Iris pigment epithelial cell (primary cell): ENCODE data around the gene ALOX12.
"Not testable (repeated sequence)": the region's sequence is repeated elsewhere in the genome, so short reads cannot be mapped to it uniquely, and the experiment has no call there.

Experiments used
- DNase-seq: peaks from one replicate; pipeline ENCODE4 v3.0.0-alpha.2; 2011; ENCODE audit warnings: low read depth

ALOX12 gene

DNA sequence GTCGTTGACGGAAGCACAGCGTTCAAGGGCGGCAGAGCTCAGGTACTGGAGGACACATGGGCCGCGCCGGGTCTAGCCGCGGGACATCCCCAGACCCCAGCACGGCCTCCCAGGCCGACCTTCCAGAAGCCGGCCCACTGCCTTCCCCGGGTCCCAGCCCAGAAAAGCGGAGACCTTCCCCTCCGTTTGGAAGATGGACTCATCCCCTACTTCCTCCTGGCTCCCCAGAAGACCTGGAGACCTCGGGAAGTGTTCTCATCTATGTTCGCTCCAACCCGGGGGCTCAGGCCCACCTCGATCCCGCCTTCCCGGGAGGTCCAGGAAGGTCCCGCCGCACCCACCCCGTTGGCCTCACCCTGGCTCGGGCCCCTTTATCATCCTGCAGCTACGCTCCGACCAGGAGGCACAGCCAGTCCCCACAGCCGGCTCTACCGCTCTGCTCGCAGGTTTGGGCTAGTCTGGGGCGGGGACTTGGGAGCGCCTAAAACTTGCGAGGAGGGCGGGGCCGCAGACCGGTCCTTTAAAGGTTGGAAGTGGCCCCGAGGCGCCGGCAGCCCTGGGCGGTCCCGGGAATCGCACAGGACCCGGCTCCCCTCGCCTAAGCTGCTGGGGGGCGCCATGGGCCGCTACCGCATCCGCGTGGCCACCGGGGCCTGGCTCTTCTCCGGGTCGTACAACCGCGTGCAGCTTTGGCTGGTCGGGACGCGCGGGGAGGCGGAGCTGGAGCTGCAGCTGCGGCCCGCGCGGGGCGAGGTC is at the start of gene ALOX12:
Gene ALOX12 (plus strand): TSS at position 550 of the 756 bp plus-strand sequence. CDS start 69 bp downstream, at position 619.
- peak; percentile 12 for DNase-seq

DNA sequence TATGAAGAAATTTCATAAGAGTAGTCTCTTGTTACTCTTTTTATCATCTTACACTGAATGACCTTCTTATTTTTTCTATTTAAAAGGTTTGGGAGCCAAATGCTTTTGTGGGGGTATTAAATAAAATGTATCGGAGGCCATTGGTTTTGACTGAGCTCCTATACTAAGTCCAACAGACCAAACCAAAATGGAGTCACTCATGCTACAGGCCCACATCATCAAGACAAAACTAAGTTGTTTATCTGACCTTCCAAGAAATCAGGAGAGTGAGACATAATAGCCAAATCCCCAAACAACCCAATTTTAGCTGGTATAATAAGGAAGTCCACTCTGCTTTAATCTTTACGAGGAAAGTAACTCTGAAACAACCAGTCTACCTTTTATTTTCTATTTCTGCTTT is 48.1 kb upstream of the ALOX12 start:
- DNase-seq: no peak

DNA sequence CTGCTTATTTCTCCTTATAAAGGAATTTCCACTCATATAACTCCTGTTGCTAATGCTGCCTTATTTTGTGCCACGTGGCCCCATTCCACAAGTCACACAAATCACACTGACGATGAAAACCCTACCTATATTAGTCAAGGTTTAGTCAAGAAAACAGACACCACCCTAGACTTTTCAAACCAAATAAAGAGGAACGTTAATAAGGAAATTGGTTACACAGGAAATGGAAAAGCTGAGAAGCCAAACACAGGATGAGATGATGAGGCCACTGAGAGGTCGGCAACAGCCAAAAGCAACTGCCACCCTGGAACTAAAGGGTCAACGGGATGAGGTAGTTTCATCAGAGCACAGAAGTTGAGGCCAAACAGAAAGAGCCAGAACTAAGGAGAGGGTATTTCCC is 47.3 kb upstream of the ALOX12 start:
- DNase-seq: peak; percentile 4

DNA sequence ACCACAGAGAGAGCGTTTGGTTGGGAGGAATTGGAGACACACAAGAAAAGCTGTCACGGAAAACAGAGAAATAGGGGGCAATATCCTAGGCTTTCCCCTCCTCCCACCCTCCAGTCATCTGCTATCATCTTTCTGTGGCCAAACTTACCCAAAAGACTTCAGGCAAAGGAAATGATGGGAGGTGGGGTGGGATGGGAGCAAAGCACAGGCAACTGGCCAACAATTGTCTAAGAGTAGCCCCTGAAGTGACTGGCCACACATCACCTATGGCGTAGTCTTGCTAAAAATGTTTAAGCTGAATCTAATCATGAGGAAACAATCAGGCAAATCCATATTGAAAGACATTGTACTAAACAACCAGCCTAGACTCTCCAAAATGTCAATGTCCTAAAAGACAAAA is 46.9 kb upstream of the ALOX12 start:
- no peak for DNase-seq

DNA sequence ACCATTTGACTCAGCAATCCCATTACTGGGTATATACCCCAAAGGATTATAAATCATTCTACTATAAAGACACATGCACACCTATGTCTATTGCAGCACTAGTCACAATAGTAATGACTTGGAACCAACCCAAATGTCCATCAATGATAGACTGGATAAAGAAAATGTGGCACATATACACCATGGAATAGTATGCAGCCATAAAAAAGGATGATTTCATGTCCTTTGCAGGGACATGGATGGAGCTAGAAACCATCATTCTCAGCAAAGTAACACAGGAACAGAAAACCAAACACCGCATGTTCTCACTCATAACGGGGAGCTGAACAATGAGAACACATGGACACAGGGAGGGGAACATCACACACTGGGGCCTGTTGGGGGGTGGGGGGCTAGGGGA is 44.9 kb upstream of the ALOX12 start:
- DNase-seq: not testable (repeated sequence)

DNA sequence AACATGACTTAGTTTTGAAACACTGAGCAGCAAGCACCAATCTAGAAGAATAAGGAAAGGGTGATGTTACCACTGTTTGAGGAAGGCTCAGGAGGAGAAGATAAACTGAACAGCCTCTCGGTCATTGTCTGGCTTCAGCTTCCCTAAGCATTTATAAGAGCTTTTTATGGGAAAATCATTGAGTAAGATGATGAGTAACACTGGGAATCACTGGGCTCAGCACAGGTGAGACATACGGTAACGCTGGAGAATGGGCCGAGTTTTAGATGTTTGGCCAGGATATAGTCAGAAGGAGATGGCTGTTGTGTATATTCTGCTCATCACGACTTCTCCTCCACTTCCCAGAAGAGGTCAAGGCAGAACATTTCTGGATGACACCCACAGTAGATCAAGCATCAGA is 42.2 kb upstream of the ALOX12 start:
- DNase-seq: no peak

- DNase-seq: no peak
Measured at GRCh38 chr17:6959700-6960099, 36.1 kb upstream of the ALOX12 start.

GRCh38 chr17:6969323-6969726 is 26.5 kb upstream of the ALOX12 start:
- DNase-seq: peak; percentile 14

GRCh38 chr17:6970992-6971391 is 24.9 kb upstream of the ALOX12 start:
- DNase-seq: no peak

DNA sequence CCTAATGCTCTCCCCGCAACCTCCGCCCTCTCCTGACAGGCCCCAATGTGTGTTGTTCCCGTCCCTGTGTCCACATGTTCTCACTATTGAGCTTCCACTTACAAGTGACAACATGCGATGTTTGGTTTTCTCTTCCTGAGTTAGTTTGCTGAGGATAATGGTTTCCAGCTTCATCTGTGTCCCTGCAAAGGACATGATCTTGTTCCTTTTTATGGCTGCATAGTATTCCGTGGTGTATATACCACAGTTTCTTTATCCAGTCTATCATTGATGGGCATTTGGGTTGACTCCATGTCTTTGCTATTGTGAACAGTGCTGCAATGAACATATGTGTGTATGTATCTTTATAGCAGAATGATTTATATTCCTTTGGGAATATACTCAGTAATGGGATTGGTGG is 16.4 kb upstream of the ALOX12 start:
- not testable (repeated sequence) for DNase-seq

DNA sequence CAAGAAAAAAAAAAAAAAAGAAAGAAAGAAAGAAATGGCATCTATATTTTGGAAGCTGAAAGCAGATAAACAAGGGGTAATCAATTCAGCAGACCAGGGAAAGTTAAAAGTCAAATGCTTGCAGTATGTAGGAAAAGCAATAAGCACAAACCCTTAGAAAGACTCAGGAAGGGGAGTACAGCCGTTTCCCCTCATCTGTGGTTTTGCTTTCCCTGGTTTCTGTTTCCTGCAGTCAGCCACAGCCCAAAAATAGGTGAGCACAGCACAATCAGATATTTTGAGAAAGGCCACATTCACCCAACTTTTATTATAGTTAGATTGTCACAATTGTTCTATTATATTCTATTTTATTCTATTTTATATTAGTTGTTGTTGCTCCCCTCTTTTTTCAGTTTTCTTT is 14.4 kb upstream of the ALOX12 start:
- DNase-seq: no peak

GRCh38 chr17:6985266-6985665 is 10.6 kb upstream of the ALOX12 start:
- DNase-seq: no peak

DNA sequence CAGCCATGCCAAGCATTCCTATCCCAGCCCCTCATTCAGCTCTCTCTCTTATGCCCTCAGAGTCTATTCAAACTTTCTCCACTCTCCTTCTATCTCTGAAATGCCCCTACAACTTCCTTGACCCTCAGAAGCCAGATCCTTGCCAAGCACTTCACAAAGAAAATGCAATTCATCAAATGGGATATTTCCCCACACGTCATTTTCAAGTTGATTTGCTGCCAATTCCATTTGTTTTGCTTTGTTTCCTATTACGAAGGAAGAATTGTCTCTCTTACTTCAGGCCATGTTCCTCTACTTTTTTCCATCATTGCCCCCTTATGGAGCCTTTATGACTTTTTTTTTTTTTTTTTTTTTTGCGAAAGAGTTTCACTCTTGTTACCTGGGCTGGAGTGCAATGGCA is 9.2 kb upstream of the ALOX12 start:
- DNase-seq: no peak

DNA sequence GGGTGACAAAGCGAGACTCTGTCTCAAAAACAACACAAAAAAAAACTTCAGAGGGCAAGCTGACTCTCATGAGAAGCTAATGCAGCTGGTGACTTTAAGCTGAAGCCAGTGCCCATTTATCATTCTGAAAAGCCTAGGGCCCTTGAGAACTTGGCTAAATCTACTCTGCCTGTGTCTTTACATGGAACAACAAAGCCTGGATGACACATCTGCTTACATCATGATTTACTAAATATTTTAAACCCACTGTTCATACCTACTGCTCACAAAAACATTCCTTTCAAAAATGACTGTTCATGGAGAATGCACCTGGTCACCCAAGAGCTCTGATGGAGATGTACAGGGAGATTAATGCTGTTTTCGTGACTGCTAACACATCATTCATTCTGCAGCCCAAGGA is 6.1 kb upstream of the ALOX12 start:
- DNase-seq: no peak

DNA sequence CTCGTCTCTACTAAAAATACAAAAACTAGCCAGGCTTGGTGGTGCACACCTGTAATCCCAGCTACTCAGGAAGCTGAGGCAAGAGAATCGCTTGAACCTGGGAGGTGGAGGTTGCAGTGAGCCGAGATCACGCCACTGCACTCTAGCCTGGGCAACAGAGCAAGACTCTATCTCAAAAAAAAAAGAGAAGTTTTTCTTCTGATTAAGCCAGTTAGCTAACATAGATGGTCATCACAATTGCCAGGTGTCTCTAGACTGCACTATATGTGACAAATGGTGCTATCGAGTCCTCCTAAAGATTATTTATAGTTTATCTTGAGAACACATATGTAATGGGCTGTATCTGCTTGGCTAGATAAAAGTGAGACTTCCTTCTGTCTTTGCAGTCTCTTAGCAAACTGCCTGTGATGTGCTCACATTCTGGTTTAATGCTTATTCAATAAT is 2.2 kb upstream of the ALOX12 start:
- DNase-seq: not testable (repeated sequence)

DNA sequence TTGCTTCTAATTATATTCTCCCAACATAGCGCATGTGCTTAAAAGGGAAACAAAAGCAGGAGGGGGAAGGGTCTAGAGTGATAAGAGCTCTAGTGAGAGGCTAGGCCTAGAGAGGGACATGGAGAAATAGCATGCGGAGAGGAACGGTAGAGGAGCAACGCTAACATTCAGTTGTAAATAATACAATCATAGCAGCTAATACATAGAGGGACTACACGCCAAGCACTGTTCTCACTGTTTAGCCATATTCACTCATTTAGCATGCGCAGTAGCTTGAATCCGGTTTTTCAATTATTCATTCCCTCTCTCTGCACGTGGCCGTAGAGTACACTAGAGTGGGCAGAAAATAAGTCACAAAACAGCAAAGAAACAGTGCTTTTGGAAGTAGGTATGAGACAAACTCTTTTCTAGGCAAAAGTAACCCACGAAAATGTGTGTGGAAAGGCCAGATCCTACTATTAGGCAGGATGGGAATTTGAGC is 1.7 kb upstream of the ALOX12 start:
- DNase-seq: no peak

GRCh38 chr17:6994666-6995256 is 1.1 kb upstream of the ALOX12 start:
- DNase-seq: no peak

GRCh38 chr17:6996256-6997011 is 585 bp downstream of the ALOX12 start:
- no peak for DNase-seq

- DNase-seq: no peak
Measured at GRCh38 chr17:6997171-6997570, 1.3 kb downstream of the ALOX12 start.

DNA sequence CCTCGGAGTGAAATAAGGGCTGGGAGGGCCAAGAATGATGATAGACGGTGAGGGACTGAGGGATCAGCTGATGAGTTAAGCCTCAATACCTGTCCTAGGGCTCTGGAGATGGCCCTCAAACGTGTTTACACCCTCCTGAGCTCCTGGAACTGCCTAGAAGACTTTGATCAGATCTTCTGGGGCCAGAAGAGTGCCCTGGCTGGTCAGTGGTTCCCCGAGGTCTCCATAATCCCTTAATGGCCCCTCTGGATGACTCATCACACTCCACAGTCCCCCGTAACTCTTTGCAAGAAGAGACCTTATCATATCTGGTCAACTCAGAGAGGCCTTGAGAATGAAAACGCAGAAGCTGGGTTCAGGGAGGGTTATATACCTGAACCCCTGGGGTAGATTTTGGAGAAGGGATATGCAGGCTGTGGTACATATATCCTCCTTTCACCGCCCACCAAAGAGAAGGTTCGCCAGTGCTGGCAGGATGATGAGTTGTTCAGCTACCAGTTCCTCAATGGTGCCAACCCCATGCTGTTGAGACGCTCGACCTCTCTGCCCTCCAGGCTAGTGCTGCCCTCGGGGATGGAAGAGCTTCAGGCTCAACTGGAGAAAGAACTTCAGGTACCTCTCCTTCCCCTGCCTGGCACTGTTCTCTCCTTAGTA is 3.1 kb downstream of the ALOX12 start:
- no peak for DNase-seq

DNA sequence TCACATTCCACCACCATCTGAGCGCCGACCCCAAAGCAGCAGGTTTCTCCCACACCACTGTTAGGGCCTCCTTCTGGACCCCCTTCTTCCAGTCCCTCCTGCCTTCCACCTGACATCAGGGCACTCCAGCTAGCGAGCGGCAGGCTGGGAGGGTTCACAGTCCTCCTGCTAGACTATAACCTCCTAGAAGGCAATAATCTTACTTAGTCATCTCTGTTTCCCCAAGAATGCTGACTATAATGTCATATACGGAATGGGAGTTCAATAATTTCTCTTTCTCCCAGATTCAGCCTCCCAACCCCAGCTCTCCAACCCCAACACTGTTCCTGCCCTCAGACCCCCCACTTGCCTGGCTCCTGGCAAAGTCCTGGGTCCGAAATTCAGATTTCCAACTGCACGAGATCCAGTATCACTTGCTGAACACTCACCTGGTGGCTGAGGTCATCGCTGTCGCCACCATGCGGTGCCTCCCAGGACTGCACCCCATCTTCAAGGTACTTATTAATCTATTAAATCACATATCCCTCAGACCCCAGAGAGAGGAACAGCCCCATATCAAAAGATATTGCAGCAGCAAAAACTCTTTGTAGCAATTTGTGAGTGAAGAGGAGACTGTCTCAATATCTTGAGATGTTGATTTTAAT is 5.6 kb downstream of the ALOX12 start:
- DNase-seq: peak; percentile 44
